Suppressor macrophage treated with lipopolysaccharide for 4 hours (primary cell): Measurements from ENCODE around the gene TNPO1.
A peak's percentile ranks its signal among the peaks of the same experiment; 100 is the strongest.
"Not testable (repeated sequence)": the region's sequence is repeated elsewhere in the genome, so short reads cannot be mapped to it uniquely, and the experiment has no call there.

Experiments
- DNase-seq: peaks from one replicate; pipeline ENCODE4 v3.0.0-alpha.2; 2020

Gene TNPO1

DNA sequence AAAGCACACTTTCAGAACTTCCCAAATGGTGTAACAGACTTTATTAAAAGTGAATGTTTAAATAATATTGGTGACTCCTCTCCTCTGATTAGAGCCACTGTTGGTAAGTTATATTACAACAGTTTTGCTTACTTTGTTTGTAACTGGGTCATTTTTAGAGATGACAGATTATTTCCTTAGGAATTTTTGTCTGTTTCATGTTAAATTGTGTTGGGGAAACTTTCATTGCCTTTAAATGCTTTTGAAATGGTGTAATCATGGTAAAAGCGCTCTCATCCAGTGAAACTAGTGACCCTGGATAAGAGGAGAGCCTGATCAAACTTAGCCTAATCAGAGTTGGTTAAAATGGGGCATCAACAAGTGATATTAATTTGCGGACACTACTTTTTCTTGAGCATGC lies 39.4 kb downstream of the TNPO1 start:
- no peak for DNase-seq

DNA sequence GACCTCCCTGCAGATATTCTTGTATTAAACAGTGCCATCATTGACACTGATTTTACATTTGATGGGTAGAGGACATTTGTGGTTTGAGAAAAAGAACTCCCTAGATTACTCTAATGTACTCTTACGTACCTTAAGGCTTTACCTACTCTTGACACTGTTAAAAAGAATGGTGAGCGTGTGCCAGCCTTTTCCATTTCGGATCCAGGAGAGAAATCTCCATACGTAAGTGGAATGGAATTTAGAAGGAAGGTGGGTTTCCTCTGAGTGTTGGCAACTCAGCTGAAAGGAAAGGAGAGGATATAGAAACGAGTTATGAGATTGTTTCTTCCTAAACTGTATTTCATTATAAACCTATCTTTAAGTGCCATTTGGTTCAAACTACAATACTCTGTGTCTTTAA lies 40.9 kb downstream of the TNPO1 start:
- DNase-seq: no peak

DNA sequence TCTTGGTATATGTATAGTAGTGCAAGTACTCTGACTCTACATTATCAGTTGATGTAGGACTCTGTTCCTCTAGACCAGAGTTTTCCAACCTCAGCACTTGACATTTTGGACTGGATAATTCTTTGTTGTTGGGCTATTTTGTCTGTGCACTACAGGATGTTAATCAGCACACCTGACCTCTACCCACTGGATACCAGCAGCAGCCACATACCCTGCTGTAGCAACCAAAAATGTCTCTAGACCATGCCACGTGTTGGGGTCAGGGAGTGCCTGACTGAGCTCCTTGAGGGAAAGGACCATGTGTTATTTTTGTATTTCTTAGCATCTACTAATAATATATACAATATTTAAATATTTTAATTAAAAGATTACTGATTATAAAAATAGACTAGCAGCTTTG lies 42.7 kb downstream of the TNPO1 start:
- DNase-seq: no peak

DNA sequence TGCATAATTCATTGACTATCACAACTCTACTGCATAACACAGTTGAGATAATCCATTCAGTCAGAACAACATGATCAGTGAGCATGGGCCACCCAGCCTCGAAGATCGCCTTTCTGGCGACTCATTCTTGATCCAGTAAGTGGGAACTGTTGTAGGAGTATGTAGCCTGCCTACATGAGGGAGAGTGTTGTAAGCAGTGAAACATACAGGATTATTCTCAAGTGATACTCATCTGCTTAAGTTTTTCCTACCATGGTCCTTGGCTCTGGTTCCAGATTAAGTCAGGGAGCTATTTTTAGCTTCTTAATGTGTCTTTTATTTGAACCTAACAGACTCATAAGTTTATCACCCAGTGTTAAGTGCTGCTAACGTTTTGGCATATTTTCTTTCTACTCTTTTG lies 44.0 kb downstream of the TNPO1 start:
- DNase-seq: peak; percentile 16

DNA sequence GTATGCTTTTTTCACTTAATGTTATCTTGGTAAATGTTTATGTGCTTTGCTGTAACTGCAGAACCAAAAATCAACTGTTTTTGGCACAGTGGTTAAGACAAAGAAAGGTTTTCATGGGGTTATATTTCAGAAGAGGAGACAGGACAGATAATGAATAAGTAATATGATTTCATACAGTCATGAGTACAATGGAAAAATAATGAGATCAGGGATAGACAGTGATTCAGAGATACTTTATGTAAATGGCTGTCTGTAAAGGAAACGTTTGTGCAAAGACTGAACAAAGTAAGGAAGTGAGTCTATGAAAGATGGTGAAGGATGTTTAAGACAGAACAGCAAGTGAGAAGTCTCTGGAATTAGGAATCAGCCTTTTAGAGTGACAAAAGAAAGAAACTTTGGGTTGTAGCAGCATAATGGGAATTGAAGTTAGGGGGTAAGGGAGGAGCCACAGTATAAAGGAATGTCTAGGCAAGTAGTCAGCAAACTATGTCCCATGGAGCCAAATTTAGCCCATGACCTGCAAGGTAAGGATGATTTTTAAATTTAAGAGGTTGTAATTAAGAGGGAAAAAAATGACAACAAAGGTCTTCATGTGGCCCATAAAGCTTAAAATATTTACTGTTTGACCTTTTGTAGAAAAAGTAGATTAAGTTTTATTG lies 55.0 kb downstream of the TNPO1 start:
- peak; percentile 37 for DNase-seq

DNA sequence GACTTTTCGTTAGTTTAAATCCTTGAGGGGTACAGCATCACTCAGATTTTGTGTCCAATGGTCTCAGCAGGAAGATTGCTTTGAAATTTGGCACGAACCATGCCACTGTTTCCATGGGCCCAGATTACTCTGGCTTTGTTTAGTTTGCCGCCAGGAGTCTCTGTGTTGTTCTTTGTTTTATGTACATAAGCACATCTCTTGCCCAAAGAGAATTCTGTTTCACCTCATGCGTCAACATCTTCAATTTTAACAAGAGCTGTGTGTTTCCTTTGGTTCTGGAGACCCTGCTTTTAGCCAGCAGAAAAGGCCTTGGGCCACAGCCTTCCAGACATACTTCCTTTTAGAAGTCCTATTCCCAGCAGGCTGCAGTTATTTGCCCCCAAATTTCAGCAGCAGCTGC lies 62.4 kb downstream of the TNPO1 start:
- DNase-seq: no peak

DNA sequence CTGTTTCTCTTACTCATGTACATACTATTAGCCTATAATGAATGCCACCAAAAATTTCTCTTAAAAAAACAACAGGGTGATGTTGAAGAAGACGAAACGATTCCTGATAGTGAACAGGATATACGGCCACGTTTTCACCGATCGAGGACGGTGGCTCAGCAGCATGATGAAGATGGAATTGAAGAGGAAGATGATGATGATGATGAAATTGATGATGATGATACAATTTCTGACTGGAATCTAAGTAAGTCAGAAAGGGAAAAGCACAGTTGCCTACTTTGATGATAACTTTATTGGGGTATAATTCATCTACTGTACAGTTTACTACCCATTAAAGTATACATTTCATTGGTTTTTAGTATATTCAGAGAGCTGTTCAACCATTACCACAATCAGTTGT lies 66.5 kb downstream of the TNPO1 start:
- no peak for DNase-seq

DNA sequence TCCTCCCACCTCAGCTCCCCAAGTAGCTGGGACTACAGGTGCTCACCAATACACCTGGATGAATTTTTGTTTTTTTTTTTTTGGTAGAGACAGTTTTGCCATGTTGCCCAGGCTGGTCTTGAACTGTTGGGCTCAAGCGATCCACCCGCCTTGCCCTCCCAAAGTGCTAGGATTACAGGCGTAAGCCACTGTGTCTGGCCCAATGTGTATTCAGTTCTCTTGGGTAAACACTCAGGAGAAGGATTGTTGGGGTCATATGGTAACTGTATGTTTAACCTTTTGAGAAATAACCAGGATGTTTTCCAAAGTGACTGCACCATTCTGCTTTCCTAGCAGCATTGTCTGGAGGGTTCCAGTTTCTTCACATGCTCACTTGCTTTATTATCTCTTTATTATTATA lies 67.4 kb downstream of the TNPO1 start:
- DNase-seq: no peak

DNA sequence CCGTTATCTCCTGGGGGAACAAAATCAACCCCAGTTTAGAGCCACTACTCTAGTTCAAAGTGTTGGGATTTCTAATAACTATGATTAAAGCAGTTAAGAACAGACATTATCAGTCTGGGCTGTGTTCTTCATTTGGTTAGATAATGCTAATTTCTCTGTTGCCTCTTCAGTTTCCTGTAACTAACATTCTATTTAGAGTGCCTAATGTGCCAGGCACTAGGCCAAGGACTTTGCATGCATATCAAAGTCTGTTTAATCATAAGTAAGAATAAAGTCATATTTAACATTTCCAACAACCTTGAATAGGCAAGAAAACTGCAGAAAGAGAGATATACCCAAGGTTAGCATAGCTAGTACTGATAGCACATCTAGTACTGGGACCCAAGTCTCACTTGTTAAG lies 68.4 kb downstream of the TNPO1 start:
- no peak for DNase-seq

DNA sequence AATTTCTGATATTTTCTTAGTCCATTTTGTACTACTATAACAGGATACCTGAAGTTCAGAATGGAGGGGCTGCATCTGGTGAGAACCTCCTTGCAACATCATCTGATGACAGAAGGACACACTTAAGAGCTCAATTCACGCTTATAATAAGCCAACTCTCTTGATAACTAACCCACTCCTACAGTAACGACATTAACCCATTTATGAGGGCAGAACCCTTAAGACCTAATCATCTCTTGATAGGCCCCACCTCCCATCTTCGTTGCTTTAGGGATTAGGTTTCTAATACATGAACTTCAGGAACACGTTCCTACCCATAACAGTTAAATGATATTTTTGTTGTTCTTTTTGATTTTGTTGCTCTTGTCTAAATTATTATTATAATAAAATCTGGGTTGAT lies 69.4 kb downstream of the TNPO1 start:
- DNase-seq: no peak

DNA sequence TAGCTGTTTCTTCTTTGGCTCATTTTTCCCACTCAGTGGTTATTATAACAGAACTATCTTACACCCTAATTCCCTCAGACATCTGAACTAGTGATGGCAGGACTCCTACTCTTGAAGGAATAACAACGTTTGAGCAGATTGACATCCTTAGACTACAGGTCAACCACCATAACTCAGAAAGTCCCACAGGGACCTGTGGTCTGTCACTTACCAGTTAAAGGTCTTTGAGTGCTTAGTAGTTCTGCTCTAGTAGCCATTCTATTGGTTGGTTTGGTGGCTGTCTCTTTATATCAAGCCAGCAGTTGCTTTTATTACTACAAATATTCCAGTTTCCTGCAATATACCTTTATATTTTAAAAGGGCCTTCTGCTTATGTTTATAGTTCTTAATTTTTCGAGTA lies 72.1 kb downstream of the TNPO1 start:
- DNase-seq: no peak

DNA sequence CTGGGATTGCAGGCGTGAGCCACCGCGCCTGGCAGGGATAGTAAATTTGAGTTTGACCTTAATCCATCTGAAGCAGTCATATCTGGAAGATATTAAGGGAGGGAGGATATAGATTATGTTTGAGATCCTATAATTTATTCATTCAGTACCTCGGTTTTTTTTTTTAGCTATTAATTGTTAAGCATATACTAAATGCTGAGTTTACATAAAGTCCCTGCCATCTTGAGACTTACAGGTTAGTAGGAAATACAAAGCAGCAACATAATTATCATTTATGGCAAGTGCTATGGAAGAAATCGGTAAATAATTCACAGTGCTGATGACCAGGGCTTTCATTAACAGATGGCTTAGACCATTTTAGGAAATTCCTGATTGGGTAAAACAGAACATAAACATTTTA lies 72.9 kb downstream of the TNPO1 start:
- DNase-seq: no peak

DNA sequence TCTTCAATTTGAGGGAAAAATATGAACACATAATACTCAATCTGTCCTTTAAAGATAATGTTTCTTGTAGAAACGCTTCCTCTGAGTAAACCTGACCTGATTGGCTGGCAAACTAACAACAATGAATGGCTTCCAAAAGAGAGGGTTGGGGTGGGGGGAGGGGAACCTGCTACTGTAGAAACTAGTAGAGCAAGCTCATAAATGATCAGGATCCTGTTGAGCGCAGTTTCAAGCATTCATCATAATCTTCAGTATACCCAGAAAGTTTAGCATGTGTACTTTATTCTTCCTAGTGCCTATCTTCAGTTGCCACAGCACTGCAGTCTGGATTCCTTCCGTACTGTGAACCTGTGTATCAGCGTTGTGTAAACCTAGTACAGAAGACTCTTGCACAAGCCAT lies 76.4 kb downstream of the TNPO1 start:
- DNase-seq: no peak

DNA sequence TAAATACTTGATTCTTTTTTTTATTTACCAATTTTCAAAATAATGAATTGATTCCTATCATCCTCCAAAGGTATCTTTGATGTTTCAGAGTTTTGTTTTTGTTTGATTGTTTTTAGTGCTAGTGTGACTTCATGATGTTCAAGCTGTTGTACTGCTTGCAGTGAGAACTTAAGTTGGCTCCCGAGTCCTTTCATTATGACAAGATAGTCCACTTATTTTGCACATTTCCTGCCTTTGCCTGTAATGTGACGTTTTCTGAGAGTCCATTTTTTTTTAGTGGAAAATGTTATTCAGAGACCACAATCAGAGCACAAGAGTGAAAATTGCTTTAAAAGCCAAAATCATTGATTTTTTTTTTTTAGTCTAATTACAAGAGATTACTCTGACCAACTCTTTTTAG lies 79.3 kb downstream of the TNPO1 start:
- no peak for DNase-seq

DNA sequence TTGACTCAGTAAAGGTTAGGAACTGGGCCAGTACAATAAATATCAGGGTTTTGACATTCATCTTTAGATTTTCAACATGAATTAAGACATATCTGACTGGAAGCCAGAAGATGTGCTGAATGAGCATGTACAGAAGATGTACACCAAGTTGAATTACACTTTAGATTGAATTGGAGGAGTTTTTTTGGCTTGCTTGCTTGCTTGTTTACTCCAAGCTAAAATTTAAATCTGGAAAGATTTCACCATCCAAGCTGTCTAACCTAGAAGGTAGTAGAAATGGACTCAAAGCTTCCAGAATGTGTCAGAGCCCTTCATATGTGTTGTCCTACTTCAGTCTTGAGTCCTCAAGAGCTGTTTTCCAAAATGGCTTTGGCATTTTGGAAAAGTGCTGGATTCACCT lies 90.3 kb downstream of the TNPO1 start:
- no peak for DNase-seq

DNA sequence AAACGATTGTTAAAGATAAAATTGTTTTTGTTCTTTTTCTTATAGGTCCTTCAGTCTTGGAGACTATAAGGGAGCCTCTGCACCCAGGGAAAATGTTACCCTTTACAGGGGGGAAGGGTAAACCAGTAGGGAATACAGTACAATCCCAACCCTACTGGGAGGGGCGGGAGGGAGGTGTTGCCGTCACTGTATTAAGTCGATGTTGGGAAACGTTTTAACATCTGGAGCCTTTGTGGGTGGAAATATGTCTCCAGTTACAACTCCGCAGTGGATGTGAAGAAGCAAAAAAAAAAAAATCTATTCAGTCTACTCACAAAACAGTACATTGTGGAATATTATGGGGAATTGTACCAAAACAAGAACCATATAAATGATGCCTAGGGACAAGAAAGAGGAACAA lies 92.2 kb downstream of the TNPO1 start:
- DNase-seq: no peak

DNA sequence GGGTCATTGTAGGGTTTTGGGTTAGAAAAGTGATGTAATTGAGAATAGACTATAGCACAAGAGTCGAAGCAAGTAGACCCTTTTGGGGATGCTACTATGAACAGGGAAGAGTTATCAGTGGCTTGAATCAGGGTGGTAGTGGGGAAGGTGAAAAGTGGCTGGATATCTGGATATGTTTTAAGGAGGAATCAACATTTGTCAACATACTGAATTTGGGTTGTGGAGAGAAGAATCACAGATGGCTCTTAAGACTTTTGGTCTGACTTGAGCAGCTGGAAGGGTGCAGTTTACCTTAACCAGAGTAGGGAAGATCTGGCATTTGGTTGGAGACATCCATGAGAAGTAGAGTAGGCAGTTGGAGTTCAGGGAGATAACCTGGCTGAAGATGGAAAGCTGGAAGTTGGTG lies 100.9 kb downstream of the TNPO1 start:
- DNase-seq: no peak

DNA sequence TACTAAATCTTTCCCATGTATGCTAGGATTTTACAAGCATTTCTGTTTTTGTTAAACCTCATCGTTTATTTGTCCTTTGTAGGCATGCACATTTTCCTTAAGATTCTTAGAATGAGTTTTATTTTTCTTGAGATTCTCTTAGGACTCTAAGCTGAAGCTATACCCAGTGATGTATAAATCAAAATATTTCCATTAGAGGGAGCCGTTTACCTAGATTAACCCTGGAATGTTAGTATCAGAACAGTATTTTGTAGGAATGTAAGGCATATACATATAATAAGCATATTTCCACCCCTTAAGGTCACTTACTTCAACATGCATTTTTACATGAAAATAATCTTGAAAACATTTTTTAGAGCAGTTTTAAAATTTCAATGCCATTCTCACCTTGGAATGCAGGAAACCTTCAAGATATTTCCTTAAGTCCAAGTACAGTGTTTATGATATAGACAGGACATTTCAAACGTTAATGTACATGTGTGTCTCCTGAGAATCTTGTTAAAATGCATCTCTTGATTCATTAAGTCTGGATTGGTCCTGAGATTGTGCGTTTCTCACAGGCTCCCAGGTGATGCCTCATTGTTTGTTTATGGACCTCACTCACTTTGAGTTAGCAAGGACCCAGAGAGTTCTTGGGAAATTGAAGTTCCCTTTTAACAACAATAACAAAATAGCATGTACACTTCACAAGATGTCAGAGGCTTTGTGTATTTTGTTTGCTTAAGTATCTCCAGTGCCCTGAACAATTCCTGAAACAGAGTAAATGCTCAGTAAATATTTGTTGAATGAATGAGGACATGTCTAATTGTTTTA lies 104.4 kb downstream of the TNPO1 start:
- DNase-seq: peak; percentile 63

DNA sequence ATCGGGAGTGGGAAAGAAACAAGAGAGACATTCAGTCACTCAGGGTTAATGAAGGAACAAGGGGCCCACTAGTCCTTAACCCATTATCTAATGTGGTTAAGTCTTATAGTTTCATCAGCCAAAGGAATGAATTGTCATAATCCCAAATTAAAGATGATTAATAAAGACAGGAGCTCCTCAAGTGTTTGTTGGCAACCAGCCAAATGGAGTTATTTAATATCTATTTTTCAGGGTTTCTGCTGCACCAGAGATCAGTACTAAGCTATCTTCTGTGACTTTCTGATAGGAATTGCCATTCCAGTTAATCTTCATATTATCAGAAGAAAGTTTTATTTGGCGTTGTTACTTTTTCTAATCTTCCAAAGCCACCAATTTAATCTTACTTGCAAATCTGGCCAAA lies 105.4 kb downstream of the TNPO1 start:
- peak; percentile 23 for DNase-seq

DNA sequence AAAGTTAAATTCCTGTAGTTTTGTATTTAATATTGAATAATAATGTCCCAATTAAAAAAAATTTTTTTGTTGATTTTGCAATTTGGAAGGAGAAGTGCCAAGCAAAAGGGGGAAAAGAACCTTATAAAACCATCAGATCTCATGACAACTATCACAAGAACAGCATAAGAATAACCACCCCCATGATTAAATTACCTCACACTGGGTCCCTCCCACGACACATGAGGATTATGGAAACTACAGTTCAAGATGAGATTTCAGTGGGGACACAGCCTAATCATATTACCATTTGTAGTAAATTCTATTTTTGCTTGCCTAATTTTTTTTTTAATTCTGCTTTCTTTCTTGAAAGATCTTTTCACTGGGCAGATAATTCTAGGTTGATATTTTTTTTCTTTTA lies 106.0 kb downstream of the TNPO1 start:
- peak; percentile 67 for DNase-seq

DNA sequence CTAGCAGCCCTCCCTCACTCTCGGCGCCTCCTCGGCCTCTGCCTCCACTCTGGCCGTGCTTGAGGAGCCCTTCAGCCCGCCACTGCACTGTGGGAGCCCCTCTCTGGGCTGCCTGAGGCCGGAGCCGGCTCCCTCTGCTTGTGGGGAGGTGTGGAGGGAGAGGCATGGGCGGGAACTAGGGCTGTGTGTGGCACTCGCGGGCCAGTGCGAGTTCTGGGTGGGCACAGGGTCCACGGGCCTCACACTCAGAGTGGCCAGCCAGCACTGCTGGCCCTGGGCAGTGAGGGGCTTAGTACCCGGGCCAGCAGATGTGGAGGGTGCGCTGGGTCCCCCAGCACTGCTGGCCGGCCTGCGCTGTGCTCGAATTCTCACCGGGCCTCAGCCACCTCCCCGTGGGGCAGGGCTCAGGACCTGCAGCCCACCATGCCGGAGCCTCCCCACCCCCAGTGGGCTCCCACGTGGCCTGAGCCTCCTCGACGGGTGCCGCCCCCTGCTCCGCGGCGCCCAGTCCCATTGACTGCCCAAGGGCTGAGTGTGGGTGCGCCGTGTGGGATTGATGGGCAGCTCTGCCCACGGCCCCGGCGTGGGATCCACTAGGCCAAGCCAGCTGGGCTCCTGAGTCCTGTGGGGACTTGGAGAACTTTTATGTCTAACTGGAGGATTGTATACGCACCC lies 109.0 kb downstream of the TNPO1 start:
- no peak for DNase-seq

DNA sequence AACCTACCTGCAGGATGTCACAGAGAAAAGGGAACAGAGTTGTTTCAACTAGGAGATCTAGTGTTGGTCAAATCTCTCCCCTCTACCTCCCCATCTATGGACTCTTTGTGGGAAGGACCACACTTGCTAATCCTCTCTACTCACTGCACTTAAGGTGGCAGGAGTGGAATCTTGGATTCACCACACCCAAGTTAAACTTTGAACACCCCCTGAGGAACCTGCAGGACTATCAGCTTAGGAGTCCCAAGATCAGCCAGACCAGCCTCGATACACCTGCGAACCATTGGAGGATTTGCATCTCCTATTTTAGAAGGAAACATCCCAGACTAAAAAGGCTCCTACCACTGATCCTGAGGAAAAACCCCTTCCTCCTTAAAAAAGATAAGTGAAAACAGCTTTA lies 116.2 kb downstream of the TNPO1 start:
- DNase-seq: not testable (repeated sequence)

DNA sequence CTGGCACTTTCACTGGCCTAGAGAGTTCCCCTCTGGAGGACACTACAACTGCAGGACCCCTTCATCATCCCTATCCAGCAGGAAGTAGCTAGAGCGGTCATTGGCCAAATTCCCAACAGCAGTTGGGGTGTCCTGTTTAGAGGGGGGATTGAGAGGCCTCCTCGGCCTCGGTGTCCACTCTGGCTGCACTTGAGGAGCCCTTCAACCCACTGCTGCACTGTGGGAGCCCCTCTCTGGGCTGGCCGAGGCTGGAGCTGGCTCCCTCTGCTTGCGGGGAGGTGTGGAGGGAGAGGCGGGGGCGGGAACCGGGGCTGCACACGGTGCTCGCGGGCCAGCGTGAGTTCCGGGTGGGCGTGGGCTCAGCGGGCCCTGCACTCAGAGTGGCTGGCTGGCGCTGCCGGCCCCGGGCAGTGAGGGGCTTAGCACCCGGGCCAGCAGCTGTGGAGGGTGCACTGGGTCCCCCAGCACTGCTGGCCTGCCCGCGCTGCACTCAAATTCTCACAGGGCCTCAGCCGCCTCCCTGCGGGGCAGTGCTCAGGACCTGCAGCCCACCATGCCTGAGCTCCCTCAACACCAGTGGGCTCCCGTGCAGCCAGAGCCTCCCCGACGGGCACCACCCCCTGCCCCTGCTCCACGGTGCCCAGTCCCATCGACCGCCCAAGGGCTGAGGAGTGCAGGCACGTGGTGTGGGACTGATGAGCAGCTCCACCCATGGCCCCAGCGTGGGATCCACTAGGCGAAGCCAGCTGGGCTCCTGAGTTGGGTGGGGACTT lies 118.7 kb downstream of the TNPO1 start:
- DNase-seq: not testable (repeated sequence)
